Neural progenitor cell (in vitro differentiated cells): Measurements from ENCODE around the gene ITPR1. TPM values are rescaled to one million over a fixed set of nuclear protein-coding genes. Genes with fewer than 3 reads are reported as not detected.

ENCODE experiments used
- DNase-seq: peaks from one replicate; pipeline ENCODE4 v3.0.0-alpha.2; 2016; ENCODE audit warnings: low spot score
- H2AFZ ChIP-seq: fragments of 200-600 bp; sonication (generic); replicated peaks from 2 replicates; pipeline ENCODE4 v1.6.1; 2016; ENCODE audit warnings: antibody characterized with exemption
- H3F3A ChIP-seq: fragments of 200-600 bp; sonication (generic); 2 replicates; pipeline ENCODE4 v1.6.1; 2016; ENCODE audit warnings: antibody characterized with exemption, low read depth
- H3K27ac ChIP-seq: fragments of 200-600 bp; sonication (generic); 2 replicates; pipeline ENCODE4 v1.5.1; 2016; ENCODE audit warnings: mild to moderate bottlenecking
- H3K27me3 ChIP-seq: fragments of 200-600 bp; sonication (generic); 2 replicates; pipeline ENCODE4 v1.6.1; 2016; ENCODE audit warnings: mild to moderate bottlenecking, moderate library complexity
- H3K36me3 ChIP-seq: fragments of 200-600 bp; sonication (generic); 2 replicates; pipeline ENCODE4 v1.5.1; 2016
- H3K4me1 ChIP-seq: fragments of 200-600 bp; sonication (generic); 2 replicates; pipeline ENCODE4 v1.6.1; 2016; ENCODE audit warnings: mixed run types
- H3K4me2 ChIP-seq: fragments of 200-600 bp; sonication (generic); 2 replicates; pipeline ENCODE4 v1.6.1; 2016
- H3K4me3 ChIP-seq: fragments of 200-600 bp; sonication (generic); 2 replicates; pipeline ENCODE4 v1.5.1; 2016
- H3K79me2 ChIP-seq: fragments of 200-600 bp; sonication (generic); 2 replicates; pipeline ENCODE4 v1.6.1; 2016; ENCODE audit warnings: low read depth
- H3K9ac ChIP-seq: fragments of 200-600 bp; sonication (generic); 2 replicates; pipeline ENCODE4 v1.6.1; 2016
- H3K9me3 ChIP-seq: fragments of 200-600 bp; sonication (generic); 2 replicates; pipeline ENCODE4 v1.5.1; 2016; ENCODE audit warnings: low read depth
- H4K20me1 ChIP-seq: fragments of 200-600 bp; sonication (generic); 2 replicates; pipeline ENCODE4 v1.6.1; 2016; ENCODE audit warnings: low read depth
- H3K27ac Mint-ChIP-seq: 3 replicates; pipeline ENCODE4 v1.8.0; 2021; ENCODE audit warnings: mixed read lengths
- H3K27me3 Mint-ChIP-seq: 2 replicates; pipeline ENCODE4 v1.8.0; 2022; ENCODE audit warnings: low read depth, mild to moderate bottlenecking, inconsistent platforms, moderate library complexity, mixed read lengths; ENCODE audit not compliant: insufficient read depth
- H3K36me3 Mint-ChIP-seq: 3 replicates; pipeline ENCODE4 v1.8.0; 2021; ENCODE audit warnings: mixed read lengths
- H3K4me1 Mint-ChIP-seq: 3 replicates; pipeline ENCODE4 v1.8.0; 2021; ENCODE audit warnings: mixed read lengths
- H3K4me3 Mint-ChIP-seq: 3 replicates; pipeline ENCODE4 v1.8.0; 2021; ENCODE audit warnings: mild to moderate bottlenecking, moderate library complexity, mixed read lengths
- H3K9me3 Mint-ChIP-seq: 3 replicates; pipeline ENCODE4 v1.8.0; 2020; ENCODE audit warnings: mixed read lengths
- EZH2 ChIP-seq: fragments of 200-600 bp; sonication (generic); IDR thresholded peaks from 2 replicates; pipeline ENCODE4 v1.6.1; 2017; ENCODE audit warnings: antibody characterized with exemption, mild to moderate bottlenecking, moderate library complexity
- EZH2phosphoT487 ChIP-seq: fragments of 200-600 bp; sonication (generic); IDR thresholded peaks from 2 replicates; pipeline ENCODE4 v1.6.1; 2017; ENCODE audit warnings: antibody characterized with exemption
- total RNA-seq: library from RNA; depleted of rRNA; stranded (reverse); fragments of >200 nt; gene quantifications from 2 replicates; pipeline ENCODE4 v1.2.3, GENCODE V29; 2015; ENCODE audit warnings: low replicate concordance
- TF ChIP-seq, protein P1 (sequence below): fragments of 200-600 bp; sonication (generic); IDR thresholded peaks from 2 replicates; pipeline ENCODE4 v1.5.1; 2017; ENCODE audit warnings: antibody characterized with exemption, mild to moderate bottlenecking

The ITPR1 gene
- total RNA-seq, 1 donor from 2014 or later, result 5.0 TPM

- no peak overlapping the region for H2AFZ ChIP-seq
- peak overlapping the region; percentile 68 for H3K4me3 Mint-ChIP-seq
Measured at GRCh38 chr3:4464576-4464975, 28.6 kb upstream of the ITPR1 start.

DNA sequence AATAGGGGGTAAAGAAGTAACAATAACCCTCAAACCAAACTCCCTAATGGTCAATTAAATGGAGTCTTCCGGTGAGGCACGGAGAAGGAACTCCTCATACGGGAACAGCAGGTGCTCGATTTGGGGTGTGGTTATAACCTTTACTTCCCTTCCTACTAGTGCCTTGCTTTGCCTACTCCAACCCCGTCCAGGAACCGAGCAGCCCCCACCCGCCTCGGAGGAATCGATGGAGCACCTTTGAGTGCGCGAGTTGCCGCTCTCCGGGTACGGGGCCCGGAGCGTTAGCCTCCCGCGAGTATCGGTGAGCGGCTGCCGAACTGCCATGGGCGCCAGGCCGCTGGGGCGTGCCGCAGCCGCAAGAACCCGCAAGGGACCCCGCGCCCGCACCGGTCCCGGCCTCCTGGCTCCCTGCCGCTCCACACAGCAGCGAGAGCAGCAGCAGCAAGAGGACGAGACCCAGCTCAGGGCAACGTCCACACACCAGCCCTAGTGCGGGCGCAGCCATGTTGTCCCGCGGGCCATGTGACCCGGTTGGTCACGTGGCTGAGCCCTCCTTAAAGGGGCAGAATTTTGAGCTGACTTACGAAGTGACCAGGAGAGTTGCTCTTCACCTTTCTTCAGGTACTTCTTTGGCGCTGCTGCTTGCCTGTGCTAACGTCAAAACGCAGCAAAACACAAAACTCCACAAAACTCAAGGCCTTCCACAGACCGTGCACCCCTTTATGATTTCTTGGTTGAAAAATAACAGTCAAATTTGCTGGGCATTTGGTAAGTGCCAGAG lies 26.2 kb upstream of the ITPR1 start, which contains the start of gene SUMF1:
Gene SUMF1, minus strand, starts transcription at position 529 of the 781 bp plus-strand sequence. Its CDS starts 24 bp downstream, at position 505.
- Mint-ChIP-seq H3K27ac (peak within 1 kb of the TSS; percentile 93), H3K27me3 (peaks cover 2% of the 10 kb centered on the region), H3K36me3 (no peaks in the 10 kb centered on the region), H3K4me3 (peak within 1 kb of the TSS; percentile 94), H3K9me3 (no peaks in the 10 kb centered on the region), H3K4me1 (peaks cover 9% of the 10 kb centered on the region)
- Histone ChIP-seq H3K27ac (peak within 1 kb of the TSS; percentile 71), H3K4me2 (peak within 1 kb of the TSS; percentile 88), H4K20me1 (no peaks in the 10 kb centered on the region), H3K4me1 (no peaks in the 10 kb centered on the region), H3K36me3 (no peaks in the 10 kb centered on the region), H3K79me2 (peaks cover 10% of the 10 kb centered on the region), H3K9me3 (no peaks in the 10 kb centered on the region), H3K9ac (peak within 1 kb of the TSS; percentile 91), H3K4me3 (peak within 1 kb of the TSS; percentile 70), H3F3A (no peaks in the 10 kb centered on the region), H2AFZ (peak within 1 kb of the TSS; percentile 97), H3K27me3 (no peaks in the 10 kb centered on the region)
- peak; percentile 88 for DNase-seq
- TF ChIP-seq EZH2phosphoT487 (no peak), EZH2 (no peak)

More at GRCh38 chr3:4464576-4464975, 28.6 kb upstream of the ITPR1 start:
- no peaks in the 10 kb centered on the region for H4K20me1 ChIP-seq
- no peak overlapping the region for H3K9ac ChIP-seq
- Mint-ChIP-seq H3K27me3 (peaks cover 2% of the 10 kb centered on the region), H3K9me3 (no peaks in the 10 kb centered on the region), H3K4me1 (peaks cover 9% of the 10 kb centered on the region), H3K27ac (no peak overlapping the region), H3K36me3 (no peaks in the 10 kb centered on the region)
- no peaks in the 10 kb centered on the region for H3K36me3 ChIP-seq
- H3K9me3 ChIP-seq, result no peaks in the 10 kb centered on the region
- DNase-seq, result no peak
- peaks cover 10% of the 10 kb centered on the region for H3K79me2 ChIP-seq
- no peaks in the 10 kb centered on the region for H3K4me1 ChIP-seq
- no peak overlapping the region for H3K27ac ChIP-seq
- no peak overlapping the region for H3K4me3 ChIP-seq
- no peaks in the 10 kb centered on the region for H3K27me3 ChIP-seq
- TF ChIP-seq, protein P1, sequence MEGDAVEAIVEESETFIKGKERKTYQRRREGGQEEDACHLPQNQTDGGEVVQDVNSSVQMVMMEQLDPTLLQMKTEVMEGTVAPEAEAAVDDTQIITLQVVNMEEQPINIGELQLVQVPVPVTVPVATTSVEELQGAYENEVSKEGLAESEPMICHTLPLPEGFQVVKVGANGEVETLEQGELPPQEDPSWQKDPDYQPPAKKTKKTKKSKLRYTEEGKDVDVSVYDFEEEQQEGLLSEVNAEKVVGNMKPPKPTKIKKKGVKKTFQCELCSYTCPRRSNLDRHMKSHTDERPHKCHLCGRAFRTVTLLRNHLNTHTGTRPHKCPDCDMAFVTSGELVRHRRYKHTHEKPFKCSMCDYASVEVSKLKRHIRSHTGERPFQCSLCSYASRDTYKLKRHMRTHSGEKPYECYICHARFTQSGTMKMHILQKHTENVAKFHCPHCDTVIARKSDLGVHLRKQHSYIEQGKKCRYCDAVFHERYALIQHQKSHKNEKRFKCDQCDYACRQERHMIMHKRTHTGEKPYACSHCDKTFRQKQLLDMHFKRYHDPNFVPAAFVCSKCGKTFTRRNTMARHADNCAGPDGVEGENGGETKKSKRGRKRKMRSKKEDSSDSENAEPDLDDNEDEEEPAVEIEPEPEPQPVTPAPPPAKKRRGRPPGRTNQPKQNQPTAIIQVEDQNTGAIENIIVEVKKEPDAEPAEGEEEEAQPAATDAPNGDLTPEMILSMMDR, result no peak
- no peak for TF ChIP-seq EZH2
- TF ChIP-seq EZH2phosphoT487, result no peak
- H3F3A ChIP-seq, result no peaks in the 10 kb centered on the region
- H3K4me2 ChIP-seq, result no peak overlapping the region

- H2AFZ ChIP-seq, result peak overlapping the region; percentile 97
Measured at GRCh38 chr3:4467522-4467867, 25.7 kb upstream of the ITPR1 start.

More at GRCh38 chr3:4467522-4467867, 25.7 kb upstream of the ITPR1 start:
- Mint-ChIP-seq H3K36me3 (no peaks in the 10 kb centered on the region), H3K4me1 (peaks cover 9% of the 10 kb centered on the region), H3K4me3 (peak overlapping the region; percentile 94), H3K9me3 (no peaks in the 10 kb centered on the region), H3K27ac (peak overlapping the region; percentile 78), H3K27me3 (peaks cover 2% of the 10 kb centered on the region)
- Histone ChIP-seq H3K4me2 (peak overlapping the region; percentile 88), H3K27me3 (no peaks in the 10 kb centered on the region), H3K4me1 (no peaks in the 10 kb centered on the region), H3K9me3 (no peaks in the 10 kb centered on the region), H4K20me1 (no peaks in the 10 kb centered on the region), H3K9ac (no peak overlapping the region), H3K36me3 (no peaks in the 10 kb centered on the region), H3F3A (no peaks in the 10 kb centered on the region), H3K79me2 (peaks cover 10% of the 10 kb centered on the region), H3K4me3 (peak overlapping the region; percentile 70), H3K27ac (no peak overlapping the region)
- DNase-seq, result no peak
- TF ChIP-seq EZH2phosphoT487 (no peak), EZH2 (no peak)
- TF ChIP-seq, protein P1, result no peak
